PC-3 (cell line): Measurements from ENCODE around the gene KRTAP3-3. TPM values are rescaled to one million over a fixed set of nuclear protein-coding genes. Genes with fewer than 3 reads are reported as not detected.

Experiments
- ATAC-seq: fragments of 200-7000 bp; cut with Tn5 transposase; 2 replicates; pipeline ENCODE4 v1.9.1; 2020; ENCODE audit warnings: mild to moderate bottlenecking, moderate library complexity
- BruUV-seq: library from RNA; stranded (reverse); fragments of 400-500 nt; replicated peaks from 2 replicates; lab custom pipeline; 2021; lab: Mats Ljungman, UMichigan
- CTCF ChIA-PET: fragments of 300-600 bp; sonication (Branson Sonifier 250); formaldehyde crosslinking; loops from one replicate; lab custom pipeline; 2022; ENCODE audit warnings: antibody characterized with exemption; lab: Charles Lee
- POLR2A ChIA-PET: fragments of 300-600 bp; sonication (Branson Sonifier 250); formaldehyde crosslinking; loops from one replicate; lab custom pipeline; 2022; ENCODE audit warnings: antibody characterized with exemption; ENCODE audit not compliant: unreplicated experiment; lab: Charles Lee
- DNase-seq: peaks from one replicate; pipeline ENCODE4 v3.0.0-alpha.2; 2015
- H2AFZ ChIP-seq: fragments of 300-600 bp; sonication (generic); 2 replicates; pipeline ENCODE4 v1.6.0; 2016; ENCODE audit warnings: antibody characterized with exemption, low read length
- H3F3A ChIP-seq: fragments of 300-600 bp; sonication (generic); one replicate; pipeline ENCODE4 v1.6.0; 2017; ENCODE audit warnings: antibody characterized with exemption, low read length, control low read depth, mild to moderate bottlenecking; ENCODE audit not compliant: unreplicated experiment
- H3K27ac ChIP-seq: fragments of 300-600 bp; sonication (generic); 2 replicates; pipeline ENCODE4 v1.5.1; 2016; ENCODE audit warnings: mild to moderate bottlenecking, low read length
- H3K27me3 ChIP-seq: fragments of 300-600 bp; sonication (generic); 2 replicates; pipeline ENCODE4 v1.6.1; 2016; ENCODE audit warnings: low read length, mixed read lengths
- H3K36me3 ChIP-seq: fragments of 300-600 bp; sonication (generic); 2 replicates; pipeline ENCODE4 v1.6.1; 2016; ENCODE audit warnings: low read depth, mixed run types, low read length, mixed read lengths
- H3K4me1 ChIP-seq: fragments of 300-600 bp; sonication (generic); 2 replicates; pipeline ENCODE4 v1.5.1; 2016; ENCODE audit warnings: low read length; ENCODE audit not compliant: insufficient read depth
- H3K4me2 ChIP-seq: fragments of 300-600 bp; sonication (generic); 2 replicates; pipeline ENCODE4 v1.6.0; 2016; ENCODE audit warnings: low read length
- H3K4me3 ChIP-seq: fragments of 300-600 bp; sonication (generic); 2 replicates; pipeline ENCODE4 v1.5.1; 2016; ENCODE audit warnings: mild to moderate bottlenecking, low read length, mixed read lengths
- H3K79me2 ChIP-seq: fragments of 300-600 bp; sonication (generic); 2 replicates; pipeline ENCODE4 v1.6.1; 2017; ENCODE audit warnings: low read length, mixed read lengths
- H3K9ac ChIP-seq: fragments of 300-600 bp; sonication (generic); 2 replicates; pipeline ENCODE4 v1.6.0; 2016; ENCODE audit warnings: mild to moderate bottlenecking, low read length
- H3K9me2 ChIP-seq: fragments of 300-600 bp; sonication (generic); replicated peaks from 2 replicates; pipeline ENCODE4 v1.6.1; 2016; ENCODE audit warnings: mixed run types, low read length, mixed read lengths
- H3K9me3 ChIP-seq: fragments of 300-600 bp; sonication (generic); 2 replicates; pipeline ENCODE4 v1.6.1; 2016; ENCODE audit warnings: low read length, mixed read lengths
- H4K20me1 ChIP-seq: fragments of 300-600 bp; sonication (generic); 2 replicates; pipeline ENCODE4 v1.6.1; 2016; ENCODE audit warnings: low read length, mixed read lengths
- EZH2 ChIP-seq: fragments of 300-600 bp; sonication (generic); IDR thresholded peaks from one replicate; pipeline ENCODE4 v1.6.1; 2017; ENCODE audit warnings: antibody characterized with exemption, mild to moderate bottlenecking, low read length; ENCODE audit not compliant: unreplicated experiment
- EZH2phosphoT487 ChIP-seq: fragments of 300-600 bp; sonication (generic); IDR thresholded peaks from 2 replicates; pipeline ENCODE4 v1.6.1; 2018; ENCODE audit warnings: mild to moderate bottlenecking, antibody characterized with exemption, low read length, borderline replicate concordance
- intact Hi-C: fragments of 100-400 bp; cut with micrococcal nuclease; formaldehyde crosslinking; loops from 2 replicates; pipeline ENCODE4 v1.9.0; 2023
- total RNA-seq: library from RNA; depleted of rRNA; stranded (reverse); fragments of >200 nt; gene quantifications from 2 replicates; pipeline ENCODE4 v1.2.3, GENCODE V29; 2014
- TF ChIP-seq, protein P1 (sequence below): fragments of 300-600 bp; sonication (generic); conservative IDR thresholded peaks from 2 replicates; pipeline ENCODE4 v1.5.1; 2017; ENCODE audit warnings: antibody characterized with exemption, low read depth, mild to moderate bottlenecking, low read length

Gene KRTAP3-3
- total RNA-seq, 1 experiment from 2014 or later = not detected

GRCh38 chr17:41004397-41004796 lies 10.4 kb upstream of the KRTAP3-3 start:
- ChIA-PET CTCF (no interaction called here), POLR2A (no interaction called here)
- TF ChIP-seq, protein P1, sequence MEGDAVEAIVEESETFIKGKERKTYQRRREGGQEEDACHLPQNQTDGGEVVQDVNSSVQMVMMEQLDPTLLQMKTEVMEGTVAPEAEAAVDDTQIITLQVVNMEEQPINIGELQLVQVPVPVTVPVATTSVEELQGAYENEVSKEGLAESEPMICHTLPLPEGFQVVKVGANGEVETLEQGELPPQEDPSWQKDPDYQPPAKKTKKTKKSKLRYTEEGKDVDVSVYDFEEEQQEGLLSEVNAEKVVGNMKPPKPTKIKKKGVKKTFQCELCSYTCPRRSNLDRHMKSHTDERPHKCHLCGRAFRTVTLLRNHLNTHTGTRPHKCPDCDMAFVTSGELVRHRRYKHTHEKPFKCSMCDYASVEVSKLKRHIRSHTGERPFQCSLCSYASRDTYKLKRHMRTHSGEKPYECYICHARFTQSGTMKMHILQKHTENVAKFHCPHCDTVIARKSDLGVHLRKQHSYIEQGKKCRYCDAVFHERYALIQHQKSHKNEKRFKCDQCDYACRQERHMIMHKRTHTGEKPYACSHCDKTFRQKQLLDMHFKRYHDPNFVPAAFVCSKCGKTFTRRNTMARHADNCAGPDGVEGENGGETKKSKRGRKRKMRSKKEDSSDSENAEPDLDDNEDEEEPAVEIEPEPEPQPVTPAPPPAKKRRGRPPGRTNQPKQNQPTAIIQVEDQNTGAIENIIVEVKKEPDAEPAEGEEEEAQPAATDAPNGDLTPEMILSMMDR = no peak
- TF ChIP-seq EZH2phosphoT487 (no peak), EZH2 (no peak)
- H3K36me3 ChIP-seq = no peaks in the 10 kb centered on the region
- no peak overlapping the region for H3K9ac ChIP-seq
- no peaks in the 10 kb centered on the region for H3K27me3 ChIP-seq
- H3K4me3 ChIP-seq = no peak overlapping the region
- H3K79me2 ChIP-seq = no peaks in the 10 kb centered on the region
- no peaks in the 10 kb centered on the region for H3F3A ChIP-seq
- intact Hi-C loops = loop anchor here (10.0 kb wide), 2 partner anchors 60 to 90 kb away; partner anchors contain the start of genes KRTAP2-3 and KRTAP2-4
- ATAC-seq (no peak), DNase-seq (no peak)
- H2AFZ ChIP-seq = no peak overlapping the region
- no TSS peak for BruUV-seq
- H3K27ac ChIP-seq = no peak overlapping the region
- peaks cover 32% of the 10 kb centered on the region for H3K4me1 ChIP-seq
- no peaks in the 10 kb centered on the region for H3K9me3 ChIP-seq
- no peak overlapping the region for H3K4me2 ChIP-seq
- no peaks in the 10 kb centered on the region for H3K9me2 ChIP-seq
- no peaks in the 10 kb centered on the region for H4K20me1 ChIP-seq

DNA sequence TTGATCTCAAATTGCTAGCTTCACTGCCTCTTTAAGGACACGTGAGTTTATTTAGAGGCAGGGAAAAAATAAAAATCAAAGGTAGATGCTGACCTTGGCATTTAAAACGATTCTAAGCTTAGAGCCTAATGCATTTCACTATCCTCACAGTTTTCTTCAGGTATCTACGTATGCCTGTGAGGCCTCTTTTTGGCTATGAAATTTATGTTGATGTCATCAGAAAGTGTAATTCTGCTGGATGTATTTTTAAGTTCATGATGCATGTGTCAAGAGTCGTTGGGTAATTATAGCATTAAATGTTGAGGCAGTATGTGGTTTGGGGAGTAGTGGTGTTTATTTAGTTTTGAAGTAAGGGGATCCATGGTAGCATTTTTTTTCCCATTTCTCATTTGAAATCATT lies 10.0 kb upstream of the KRTAP3-3 start:
- no peak overlapping the region for H3K27ac ChIP-seq
- H3K4me3 ChIP-seq = no peak overlapping the region
- H2AFZ ChIP-seq = no peak overlapping the region
- no peaks in the 10 kb centered on the region for H3K79me2 ChIP-seq
- H4K20me1 ChIP-seq = no peaks in the 10 kb centered on the region
- H3K4me1 ChIP-seq = peaks cover 28% of the 10 kb centered on the region
- CTCF ChIA-PET = no interaction called here
- H3K27me3 ChIP-seq = no peaks in the 10 kb centered on the region
- no peak for DNase-seq
- no peaks in the 10 kb centered on the region for H3K9me3 ChIP-seq
- intact Hi-C loops = loop anchor here (10.0 kb wide), 2 partner anchors 61 to 89 kb away; partner anchors contain the start of genes KRTAP2-3 and KRTAP2-4
- TF ChIP-seq EZH2phosphoT487 (no peak), EZH2 (no peak)
- TF ChIP-seq, protein P1 = no peak
- no TSS peak for BruUV-seq
- H3K9ac ChIP-seq = no peak overlapping the region
- no peaks in the 10 kb centered on the region for H3F3A ChIP-seq
- no peak overlapping the region for H3K4me2 ChIP-seq
- POLR2A ChIA-PET = no interaction called here
- ATAC-seq = no peak
- H3K9me2 ChIP-seq = no peaks in the 10 kb centered on the region
- no peaks in the 10 kb centered on the region for H3K36me3 ChIP-seq

DNA sequence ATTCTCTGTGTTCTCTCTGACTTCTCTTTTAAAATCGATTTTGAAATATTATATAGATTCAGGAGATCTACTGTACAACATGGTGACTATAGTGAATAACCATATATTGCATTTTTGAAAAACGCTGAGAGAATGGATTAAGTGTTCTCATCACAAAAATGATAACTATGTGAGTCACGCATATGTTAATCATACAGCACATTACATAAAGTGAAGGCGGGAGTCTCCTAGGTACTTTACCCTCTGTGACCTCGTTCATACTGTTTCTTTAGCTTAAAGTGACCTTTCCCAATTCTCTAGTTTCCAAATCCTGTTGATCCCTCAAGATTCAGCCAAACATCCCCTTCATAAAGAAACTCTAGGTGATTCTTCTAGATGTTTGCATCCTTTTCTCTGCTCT lies 8.8 kb upstream of the KRTAP3-3 start:
- H4K20me1 ChIP-seq = no peaks in the 10 kb centered on the region
- H3K27ac ChIP-seq = peak overlapping the region; percentile 23
- BruUV-seq = no TSS peak
- no peaks in the 10 kb centered on the region for H3K9me3 ChIP-seq
- no peaks in the 10 kb centered on the region for H3K9me2 ChIP-seq
- DNase-seq (peak; percentile 61), ATAC-seq (peak; percentile 69)
- no peaks in the 10 kb centered on the region for H3K27me3 ChIP-seq
- no peaks in the 10 kb centered on the region for H3K79me2 ChIP-seq
- ChIA-PET CTCF (no interaction called here), POLR2A (no interaction called here)
- peak overlapping the region; percentile 32; the same call in 1 of the 2 replicates for H2AFZ ChIP-seq
- no peaks in the 10 kb centered on the region for H3F3A ChIP-seq
- no peak overlapping the region for H3K4me3 ChIP-seq
- H3K4me2 ChIP-seq = peak overlapping the region; percentile 35; the same call in 1 of the 2 replicates
- H3K9ac ChIP-seq = no peak overlapping the region
- no peak for TF ChIP-seq EZH2phosphoT487
- TF ChIP-seq, protein P1 = no peak
- no peak for TF ChIP-seq EZH2
- intact Hi-C loops = loop anchor here (10.0 kb wide), 2 partner anchors 62 to 88 kb away; partner anchors contain the start of genes KRTAP2-3 and KRTAP2-4
- peaks cover 21% of the 10 kb centered on the region for H3K4me1 ChIP-seq
- H3K36me3 ChIP-seq = no peaks in the 10 kb centered on the region
